ENCODE data around the gene LRP6.

GRCh38 chr12:12197128-12197527 is 69.7 kb downstream of the LRP6 start:
- TF ChIP-seq, protein P1, sequence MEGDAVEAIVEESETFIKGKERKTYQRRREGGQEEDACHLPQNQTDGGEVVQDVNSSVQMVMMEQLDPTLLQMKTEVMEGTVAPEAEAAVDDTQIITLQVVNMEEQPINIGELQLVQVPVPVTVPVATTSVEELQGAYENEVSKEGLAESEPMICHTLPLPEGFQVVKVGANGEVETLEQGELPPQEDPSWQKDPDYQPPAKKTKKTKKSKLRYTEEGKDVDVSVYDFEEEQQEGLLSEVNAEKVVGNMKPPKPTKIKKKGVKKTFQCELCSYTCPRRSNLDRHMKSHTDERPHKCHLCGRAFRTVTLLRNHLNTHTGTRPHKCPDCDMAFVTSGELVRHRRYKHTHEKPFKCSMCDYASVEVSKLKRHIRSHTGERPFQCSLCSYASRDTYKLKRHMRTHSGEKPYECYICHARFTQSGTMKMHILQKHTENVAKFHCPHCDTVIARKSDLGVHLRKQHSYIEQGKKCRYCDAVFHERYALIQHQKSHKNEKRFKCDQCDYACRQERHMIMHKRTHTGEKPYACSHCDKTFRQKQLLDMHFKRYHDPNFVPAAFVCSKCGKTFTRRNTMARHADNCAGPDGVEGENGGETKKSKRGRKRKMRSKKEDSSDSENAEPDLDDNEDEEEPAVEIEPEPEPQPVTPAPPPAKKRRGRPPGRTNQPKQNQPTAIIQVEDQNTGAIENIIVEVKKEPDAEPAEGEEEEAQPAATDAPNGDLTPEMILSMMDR (conservative IDR thresholded peaks at IDR 0.05): no peak
- no peak for TF ChIP-seq EZH2 (IDR thresholded peaks at IDR 0.05; ENCODE audit: low read depth)

Data from PC-9 (cell line).